DOHH2 (cell line): ENCODE measurements around the gene KNG1.

Source experiments
- CTCF ChIP-seq: fragments of 200-600 bp; sonication (generic); IDR thresholded peaks from one replicate; pipeline ENCODE4 v1.5.1; 2014; ENCODE audit warnings: antibody characterized with exemption, mild to moderate bottlenecking, low read depth, low read length; ENCODE audit not compliant: poor library complexity, severe bottlenecking
- EZH2phosphoT487 ChIP-seq: fragments of 200-600 bp; sonication (generic); IDR thresholded peaks from 2 replicates; pipeline ENCODE4 v1.6.1; 2017; ENCODE audit warnings: borderline replicate concordance, mild to moderate bottlenecking, antibody characterized with exemption, low read length, moderate library complexity, mixed read lengths

GRCh38 chr3:186678604-186679003 lies 38.6 kb upstream of the KNG1 start:
- TF ChIP-seq CTCF (no peak), EZH2phosphoT487 (no peak)
